GM04503 (cell line): ENCODE data around the gene ACSS3.
"Not testable (repeated sequence)": the region's sequence is repeated elsewhere in the genome, so short reads cannot be mapped to it uniquely, and the experiment has no call there.

Experiments used
- DNase-seq: peaks from one replicate; pipeline ENCODE4 v3.0.0-alpha.2; 2012; ENCODE audit warnings: low read depth

The ACSS3 gene

DNA sequence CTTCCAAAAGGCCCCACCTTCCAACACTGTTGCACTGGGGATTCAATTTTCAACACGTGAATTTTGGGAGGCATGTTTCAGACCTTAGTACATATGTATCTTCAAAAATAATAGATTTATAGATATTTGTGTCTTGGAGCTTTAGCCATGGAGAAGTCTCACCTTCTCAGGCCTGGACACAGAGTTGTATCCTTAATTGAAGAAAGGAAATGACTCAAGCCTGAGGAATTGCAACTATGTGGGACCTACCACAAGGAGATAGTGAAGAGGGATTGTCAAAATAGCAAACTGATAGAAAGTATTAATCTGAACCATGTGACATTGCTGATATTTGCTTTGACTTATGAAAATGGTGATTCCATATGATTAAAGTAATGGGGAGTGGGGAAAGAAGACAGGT, 89.8 kb downstream of the ACSS3 start:
- no peak for DNase-seq

DNA sequence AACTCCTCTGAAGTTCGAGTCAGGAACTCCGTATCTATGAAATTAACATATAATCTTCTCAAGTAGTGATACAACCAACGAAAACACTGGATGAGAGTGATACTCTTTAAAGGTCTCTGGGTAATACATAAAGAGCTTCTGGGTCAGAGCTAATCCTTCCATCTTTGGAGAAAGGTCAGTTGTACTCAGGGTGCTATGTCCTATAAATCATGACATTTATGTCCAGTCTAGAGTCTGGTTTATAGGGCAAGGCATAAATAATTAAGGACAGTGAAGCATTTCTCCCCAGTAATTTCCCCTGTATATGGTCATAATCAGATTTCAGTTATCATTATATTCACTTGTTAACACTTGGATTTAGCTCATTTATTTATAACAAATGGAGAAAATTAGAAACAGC, 90.6 kb downstream of the ACSS3 start:
- DNase-seq: no peak

DNA sequence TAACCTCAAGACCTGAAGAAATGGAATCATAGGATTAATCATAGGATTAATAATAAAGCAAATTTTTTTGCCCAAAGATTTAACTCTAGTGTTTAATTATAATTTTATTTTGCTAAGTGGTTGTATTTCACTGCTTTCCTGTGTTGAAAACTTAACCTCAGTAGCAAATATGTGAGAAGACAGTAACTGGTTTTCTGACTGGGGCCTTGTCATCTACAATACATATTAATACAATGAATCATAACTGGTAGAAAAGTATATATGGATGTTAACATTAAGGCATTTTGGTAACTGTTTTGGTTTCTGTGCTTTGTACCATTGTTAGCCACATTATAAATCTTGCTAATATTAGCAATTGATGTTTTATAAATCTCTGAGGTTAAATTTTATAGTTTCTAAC, 92.2 kb downstream of the ACSS3 start:
- no peak for DNase-seq

DNA sequence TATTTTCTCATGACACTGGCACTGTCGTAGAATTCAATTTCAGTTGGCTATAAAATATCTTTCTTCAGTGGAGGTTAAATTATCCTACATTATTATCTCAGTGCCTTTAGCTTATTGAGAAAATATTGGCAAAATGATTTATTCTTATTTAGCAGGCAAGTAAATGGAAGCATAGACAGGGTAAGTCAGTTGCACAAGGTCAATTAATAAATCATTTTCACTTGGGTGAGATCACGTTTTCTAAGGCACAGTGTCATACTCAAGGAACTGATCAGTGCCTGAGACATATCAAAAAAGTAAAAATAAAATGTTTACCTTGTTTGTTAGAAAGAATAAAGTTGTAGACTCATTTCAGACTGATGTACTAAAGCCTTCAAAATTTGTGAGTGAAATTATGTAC, 95.0 kb downstream of the ACSS3 start:
- DNase-seq: no peak

DNA sequence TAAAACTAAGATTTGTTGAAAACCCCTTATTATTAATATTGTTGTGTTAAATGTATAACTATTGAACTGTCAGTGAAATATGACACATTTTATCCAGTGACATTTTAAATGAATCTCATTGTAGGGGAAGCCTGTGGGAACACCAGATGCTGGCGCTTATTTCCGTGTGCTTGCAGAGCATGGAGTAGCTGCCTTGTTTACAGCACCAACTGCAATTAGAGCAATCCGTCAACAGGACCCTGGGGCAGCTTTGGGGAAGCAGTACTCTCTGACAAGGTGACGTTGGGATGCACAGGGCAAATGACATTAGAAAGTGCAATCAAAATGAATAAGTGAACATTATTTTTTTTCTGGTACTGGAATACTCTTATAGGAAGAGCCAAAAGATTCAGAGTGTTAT, 96.8 kb downstream of the ACSS3 start:
- no peak for DNase-seq

DNA sequence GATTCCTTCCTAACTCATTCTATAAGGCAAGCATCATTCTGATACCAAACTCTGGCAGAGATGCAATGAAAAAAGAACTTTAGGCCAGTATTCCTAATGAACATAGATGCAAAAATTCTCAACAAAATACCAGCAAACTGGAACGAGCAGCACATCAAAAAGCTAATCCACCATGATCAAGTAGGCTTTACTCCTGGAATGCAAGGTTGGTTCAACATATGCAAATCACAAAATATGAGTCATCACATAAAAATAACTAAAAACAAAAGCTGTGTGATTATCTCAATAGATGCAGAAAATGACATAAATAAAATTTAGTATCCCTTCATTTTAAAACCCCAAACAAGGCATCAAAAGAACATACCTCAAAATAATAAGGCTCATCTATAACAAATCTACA, 98.9 kb downstream of the ACSS3 start:
- no peak for DNase-seq

DNA sequence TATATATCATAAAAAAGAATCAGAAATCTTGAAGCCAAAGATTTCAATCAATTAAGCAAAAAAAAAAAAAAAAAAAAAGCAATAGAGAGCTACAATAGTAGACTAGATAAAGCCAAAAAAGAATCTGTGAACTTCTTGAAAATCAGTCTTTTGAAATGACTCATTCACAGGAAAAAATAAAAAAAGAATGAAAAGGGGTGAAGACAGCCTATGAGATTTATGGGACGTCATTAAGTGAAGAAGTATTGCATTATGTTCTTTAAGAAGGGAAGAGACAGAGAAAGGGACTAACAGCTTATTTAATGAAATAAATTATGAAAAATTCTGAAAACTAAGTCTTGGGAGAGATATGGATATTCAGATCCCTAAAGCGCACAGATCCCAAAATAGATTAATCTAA, 103.8 kb downstream of the ACSS3 start:
- no peak for DNase-seq

DNA sequence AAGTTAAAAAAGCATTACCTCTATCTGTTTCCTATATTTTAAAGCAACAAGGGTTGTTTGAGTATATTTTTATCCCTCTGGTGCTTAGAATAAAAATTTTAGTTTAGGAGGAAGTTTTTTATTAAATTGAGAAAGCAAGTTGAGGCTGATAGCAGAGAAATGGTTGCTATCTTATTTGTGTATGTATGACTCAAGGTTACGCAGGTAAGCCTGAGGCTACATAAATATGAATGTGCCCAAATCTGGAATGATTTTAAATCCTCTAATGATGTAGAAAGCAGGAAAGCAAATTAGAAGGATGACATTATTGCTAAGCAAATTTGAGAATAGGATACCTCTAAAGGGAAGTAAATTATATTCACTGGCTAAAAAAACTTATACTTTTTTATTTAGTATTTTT, 109.8 kb downstream of the ACSS3 start:
- DNase-seq: no peak

DNA sequence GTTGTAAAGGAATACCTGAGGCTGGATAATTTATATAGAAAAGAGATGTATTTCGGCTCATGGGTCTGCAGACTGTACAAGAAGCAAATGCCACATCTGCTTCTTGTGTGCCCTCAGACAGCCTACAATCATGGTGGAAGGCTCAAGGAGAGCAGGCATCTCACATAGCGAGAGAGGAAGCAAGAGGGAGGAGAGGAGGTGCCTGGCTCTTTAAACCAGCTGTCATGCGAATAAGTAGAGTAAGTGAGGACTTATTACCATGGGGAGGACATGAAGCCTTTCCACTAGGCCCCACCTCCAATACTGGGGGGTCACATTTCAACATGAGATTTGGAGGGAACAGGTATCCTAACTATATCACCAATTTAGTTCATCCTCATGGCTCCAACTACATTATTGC, 118.7 kb downstream of the ACSS3 start:
- no peak for DNase-seq

DNA sequence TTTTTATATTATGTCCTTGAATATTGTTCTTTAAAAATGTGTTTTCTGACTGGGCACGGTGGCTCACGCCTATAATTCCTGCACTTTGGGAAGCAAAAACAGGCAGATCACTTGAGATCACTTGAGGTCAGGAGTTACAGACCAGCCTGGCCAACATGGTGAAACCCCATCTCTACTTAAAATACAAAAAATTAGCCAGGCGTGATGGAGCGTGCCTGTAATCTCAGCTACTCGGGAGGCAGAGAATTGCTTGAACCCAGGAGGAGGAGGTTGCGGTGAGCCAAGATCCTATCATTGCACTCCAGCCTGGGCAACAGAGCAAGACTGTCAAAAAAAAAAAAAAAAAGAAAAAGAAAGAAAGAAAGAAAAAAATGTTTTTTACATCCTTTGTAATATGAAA, 122.7 kb downstream of the ACSS3 start:
- not testable (repeated sequence) for DNase-seq

DNA sequence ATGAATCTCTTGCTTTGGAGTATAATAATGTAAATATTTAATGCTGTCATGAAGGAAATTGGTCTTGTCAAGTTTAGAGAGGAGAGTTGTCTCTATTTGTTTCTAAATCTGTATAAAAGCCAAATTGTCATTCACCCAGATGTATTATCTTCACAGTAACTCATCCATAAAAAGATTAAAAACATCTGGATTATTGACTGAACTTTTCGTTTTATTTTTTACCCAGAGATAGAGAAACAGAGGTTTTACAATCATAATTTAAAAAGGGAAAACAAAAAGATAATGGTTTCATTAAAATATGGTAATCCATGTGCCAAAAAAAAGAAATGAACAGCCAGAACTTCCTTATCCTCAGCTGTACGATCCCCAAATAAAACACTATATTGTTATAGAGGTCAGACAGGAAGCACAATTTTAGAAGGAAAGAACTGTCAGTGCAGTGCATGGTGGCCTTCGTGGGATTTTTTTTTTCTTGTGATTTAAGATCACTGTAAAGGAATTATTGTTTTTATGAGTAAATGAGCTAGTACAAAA, 125.9 kb downstream of the ACSS3 start:
- no peak for DNase-seq

DNA sequence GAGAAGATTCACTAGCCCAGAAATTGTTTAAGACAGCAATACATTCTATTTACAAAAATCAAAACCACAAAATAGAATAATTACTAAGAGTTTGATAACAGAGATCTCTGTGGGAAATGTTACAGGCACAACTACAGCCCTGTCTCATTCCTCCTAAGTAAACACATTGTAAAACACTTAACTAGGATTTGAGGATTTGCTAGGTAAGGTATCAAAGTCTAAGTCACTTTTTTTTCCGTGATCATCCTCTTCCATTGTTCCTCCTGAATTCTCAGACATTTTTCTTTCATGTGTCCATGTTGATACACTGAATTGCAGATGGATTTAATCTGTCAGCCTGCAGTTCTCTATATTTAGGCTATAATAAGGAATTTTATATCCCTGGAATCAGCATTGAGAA, 127.5 kb downstream of the ACSS3 start:
- DNase-seq: no peak

DNA sequence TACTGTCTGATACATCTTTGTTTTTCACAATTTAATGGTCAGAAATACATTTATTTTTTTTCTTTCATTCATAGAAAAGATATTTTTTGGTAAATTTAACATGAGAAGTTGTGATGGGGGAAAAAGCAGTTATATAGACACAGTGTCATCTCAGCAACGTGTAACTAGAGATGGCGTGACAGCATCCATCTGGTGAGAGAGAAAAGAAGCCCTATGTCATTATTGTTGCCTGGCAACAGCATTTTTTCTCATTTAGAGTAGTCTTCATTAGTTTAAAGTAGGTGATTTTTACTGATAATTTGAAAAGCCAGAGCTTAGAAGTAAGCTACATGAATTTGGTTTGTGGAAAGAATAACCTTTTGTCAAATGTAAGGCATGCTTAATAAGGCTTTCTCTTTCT, 128.6 kb downstream of the ACSS3 start:
- DNase-seq: no peak

DNA sequence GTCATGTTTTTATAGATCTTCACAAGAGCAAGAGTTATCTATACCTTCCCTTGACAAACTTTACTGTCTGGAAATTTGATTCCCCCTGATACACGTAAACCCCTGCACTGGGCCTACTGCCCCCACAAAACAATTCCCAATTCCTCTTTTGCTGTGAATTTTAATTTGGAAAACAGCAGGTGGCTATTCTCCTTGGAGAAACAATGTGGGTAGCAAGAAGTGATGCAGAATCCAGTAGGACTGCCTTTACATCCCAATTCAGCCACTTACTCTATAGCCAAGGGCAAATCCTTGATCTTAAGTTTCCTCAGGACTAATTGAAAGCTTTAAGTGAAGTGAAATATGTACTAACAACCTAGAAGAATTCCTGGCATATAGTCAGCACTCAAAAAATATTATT, 129.3 kb downstream of the ACSS3 start:
- DNase-seq: no peak

DNA sequence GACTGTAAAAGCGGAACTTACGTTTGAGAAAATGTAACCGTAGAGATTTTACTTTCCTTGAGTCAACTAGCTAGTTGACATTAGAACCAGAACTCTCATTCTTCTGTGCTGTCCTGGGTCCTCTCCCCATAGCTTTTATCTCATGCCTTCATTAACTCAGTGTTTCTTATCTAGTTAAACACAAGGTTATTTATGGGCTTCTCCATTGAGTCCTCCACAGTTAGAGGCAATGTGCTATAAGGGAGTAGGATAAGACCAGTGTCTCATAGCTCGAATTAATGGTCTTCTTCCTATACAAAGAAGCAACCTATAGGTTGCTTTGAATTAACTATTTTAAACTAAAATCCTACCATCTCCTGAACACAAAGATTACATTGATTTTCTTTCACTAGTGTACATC, 129.8 kb downstream of the ACSS3 start:
- DNase-seq: no peak

DNA sequence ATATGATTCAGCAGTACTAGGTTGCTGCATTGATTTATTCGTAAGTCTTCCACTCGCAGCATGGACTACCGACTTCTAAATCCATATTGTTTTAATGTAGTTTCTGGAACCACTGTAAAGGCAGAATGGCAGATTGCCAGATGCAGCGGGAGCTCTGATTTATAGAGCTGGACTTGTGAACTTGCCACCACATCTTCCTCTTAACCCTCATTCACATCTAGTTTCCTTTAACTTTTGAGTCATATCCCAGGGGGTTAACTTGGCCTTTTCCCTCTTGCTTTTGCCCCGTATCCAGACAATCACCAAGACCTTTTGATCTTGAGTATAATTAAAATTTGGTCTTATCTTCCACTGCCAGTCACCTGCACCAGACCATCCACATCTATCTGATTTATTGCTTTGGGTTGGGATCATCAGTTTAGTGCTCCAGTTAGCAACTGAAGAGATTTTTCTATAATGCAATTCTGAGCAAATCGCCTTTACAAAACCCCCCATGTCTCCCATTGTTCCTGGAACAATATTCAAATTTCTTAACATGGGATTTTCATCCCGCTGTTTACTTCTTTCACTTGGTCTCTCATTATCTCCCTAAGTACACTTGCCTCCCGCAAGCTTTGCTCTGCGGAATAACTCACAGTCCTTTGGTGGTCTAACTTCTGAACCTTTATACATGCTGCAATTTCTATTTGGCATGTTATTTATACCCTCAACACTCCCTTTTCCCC, 130.5 kb downstream of the ACSS3 start:
- DNase-seq: no peak

DNA sequence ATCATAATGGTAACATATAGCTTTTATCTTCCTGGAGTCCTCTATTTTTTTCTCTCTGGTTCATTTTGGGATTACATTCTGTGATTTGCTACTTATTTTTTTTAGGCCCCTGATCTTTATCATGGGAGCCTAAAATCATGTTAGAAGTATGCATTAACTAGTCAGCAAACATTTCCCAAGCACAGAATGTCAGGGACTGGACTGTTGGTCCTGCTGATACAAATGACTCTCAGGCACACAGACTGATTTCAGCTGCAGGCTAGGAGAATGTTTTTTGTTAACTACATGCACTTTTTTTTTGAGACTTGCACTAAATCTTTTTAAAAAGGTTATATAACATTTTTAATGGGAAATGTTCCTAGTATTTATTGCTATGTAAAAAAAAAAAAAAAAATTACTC, 131.1 kb downstream of the ACSS3 start:
- DNase-seq: no peak

DNA sequence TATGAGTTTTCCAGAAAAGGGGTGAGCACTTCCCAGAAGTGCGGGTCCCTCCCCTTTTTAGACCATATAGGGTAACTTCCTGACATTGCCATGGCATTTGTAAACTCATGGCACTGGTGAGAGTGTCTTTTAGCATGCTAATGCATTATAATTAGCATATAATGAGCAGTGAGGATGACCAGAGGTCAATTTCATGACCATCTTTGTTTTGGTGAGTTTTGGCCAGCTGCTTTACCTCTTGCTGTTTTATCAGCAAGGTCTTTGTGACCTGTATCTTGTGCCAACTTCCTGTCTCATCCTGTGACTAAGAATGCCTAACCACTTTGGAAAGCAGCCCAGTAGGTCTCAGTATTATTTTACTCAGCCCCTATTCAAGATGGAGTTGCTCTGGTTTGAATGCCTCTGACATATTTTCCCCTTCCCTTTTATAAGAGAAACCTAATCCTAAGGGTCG, 131.9 kb downstream of the ACSS3 start:
- peak; percentile 15 for DNase-seq

DNA sequence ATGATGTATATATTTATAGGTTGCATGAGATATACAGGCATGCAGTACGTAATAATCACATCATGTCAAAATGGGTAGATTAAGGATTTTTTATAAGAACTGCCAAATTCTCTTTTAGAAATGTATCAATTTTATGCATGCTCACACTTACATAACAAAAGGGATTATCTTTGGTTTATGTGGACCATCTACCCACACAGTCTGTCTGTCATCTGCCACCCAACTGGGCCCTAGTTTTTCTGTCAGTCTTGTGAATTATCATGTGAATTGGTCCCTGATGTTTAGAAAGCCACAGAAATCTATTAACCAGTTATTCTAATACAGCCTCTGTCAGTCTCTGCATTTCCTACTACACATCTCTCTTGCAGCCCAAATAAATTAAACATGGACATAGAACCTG, 133.4 kb downstream of the ACSS3 start:
- DNase-seq: no peak

DNA sequence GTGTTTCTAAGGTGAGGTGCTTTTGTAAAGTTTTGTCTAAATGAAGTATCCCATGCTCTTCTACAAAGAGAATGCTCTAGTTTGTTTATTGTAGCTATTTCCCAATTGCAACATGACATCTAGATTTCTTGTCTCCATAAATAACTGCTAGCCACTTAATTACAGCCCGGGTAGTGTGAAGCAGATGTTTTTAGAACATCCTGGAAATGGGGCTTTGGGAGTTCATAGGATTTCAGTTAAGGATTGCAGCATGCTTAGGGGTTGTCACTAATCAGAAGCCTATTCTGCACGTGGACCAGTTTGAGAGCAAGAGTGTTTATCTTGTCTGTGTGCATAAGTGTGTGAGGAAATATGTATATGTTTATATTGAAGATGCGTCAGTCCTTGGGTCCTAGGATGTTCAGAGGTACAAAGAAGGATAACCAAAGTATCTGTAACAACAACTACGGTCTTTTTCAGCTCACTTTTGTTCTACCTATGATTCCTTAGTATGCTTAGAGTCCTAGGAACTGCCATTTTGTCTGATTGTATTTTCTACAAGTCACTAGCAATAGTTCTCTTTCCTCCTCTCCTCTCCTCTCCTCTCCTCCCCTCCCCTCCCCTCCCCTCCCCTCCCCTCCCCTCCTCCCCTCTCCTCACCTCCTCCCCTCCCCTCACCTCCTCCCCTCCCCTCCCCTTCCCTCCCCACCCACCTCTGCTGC, 135.3 kb downstream of the ACSS3 start:
- no peak for DNase-seq

DNA sequence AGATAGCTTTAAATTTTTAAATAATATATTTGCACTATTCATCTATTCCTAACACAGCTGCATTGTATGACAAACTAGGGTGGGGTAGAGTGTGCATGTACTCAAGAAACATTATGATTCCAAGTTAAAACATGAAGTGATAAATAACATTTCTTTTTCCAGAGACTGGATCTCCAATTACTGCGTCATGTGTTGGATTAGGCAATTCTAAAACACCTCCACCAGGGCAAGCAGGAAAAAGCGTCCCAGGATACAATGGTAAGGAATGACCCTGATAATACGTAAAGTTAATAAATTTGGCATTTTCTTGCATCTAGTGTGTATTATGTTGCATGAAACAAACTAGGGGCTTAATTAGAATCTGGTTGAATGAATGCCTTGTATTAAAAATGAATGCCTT, 138.9 kb downstream of the ACSS3 start:
- no peak for DNase-seq

DNA sequence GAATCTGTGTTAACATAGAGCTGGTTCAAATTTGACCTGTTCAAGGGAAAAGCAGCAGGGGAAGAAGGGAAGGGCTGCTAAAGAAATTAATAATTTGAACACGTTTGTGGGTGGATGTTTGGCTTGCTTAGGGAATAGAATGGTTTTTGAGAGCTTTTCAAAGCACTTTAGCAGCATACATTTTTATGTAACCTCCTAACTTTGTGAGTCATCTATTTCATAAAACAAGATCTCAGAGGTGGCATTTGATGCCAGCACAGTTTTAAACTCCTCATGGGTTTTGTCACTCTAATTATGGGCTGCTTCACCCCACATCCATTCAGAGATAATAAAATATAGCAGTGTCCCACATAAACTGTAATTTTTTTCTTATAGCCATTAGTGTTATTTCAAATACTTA, 143.8 kb downstream of the ACSS3 start:
- no peak for DNase-seq

DNA sequence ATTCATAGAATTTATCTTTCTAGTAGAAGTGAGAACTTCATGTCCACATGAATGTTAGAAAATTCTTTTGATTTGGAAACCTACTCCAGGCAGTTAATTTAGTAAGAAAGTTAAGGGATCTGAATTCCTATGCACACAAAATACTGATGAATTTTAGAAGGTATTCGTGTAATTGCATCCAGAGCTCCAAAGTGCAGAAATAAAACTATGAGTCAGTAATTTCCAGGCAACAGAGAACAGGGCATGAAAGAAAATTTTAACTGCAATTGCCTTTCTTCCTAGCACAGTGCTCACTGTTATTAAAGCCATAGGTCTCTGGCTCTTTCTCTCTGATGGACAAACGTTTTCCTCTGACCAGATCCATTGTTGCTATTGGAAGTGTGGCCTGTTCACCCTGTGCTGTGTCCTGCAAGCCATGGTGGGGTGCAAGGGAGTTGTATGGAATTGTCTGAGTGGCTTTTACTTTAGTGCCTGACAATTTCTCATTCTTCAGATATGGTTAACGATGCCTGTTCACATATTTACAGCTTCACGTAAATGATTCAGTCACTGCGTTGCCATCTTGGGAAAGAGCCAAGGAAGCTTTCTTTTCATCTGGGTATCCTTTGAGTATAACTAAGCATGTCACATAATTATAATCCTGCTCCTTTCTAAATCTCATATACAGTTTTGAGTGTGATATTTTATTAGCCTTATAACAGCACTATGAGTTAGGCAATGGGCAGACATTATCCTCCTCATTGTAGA, 145.1 kb downstream of the ACSS3 start:
- peak; percentile 53 for DNase-seq
